Right lobe of liver (tissue), 4 donors: ENCODE results near the gene DTL.

Source experiments
- POLR2A ChIP-seq: fragments of 450-650 bp; IDR thresholded peaks from one replicate; pipeline ENCODE4 v1.6.1; 2017; ENCODE audit warnings: antibody characterized with exemption, mild to moderate bottlenecking
- TF ChIP-seq, protein P1 (sequence below), 4 donors: fragments of 200-600 bp in 3 of 4; fragments of 450-650 bp in 1 of 4; IDR thresholded peaks; one replicate each; pipeline versions ENCODE4 v1.5.1 to v1.8.0; 2016 to 2022; ENCODE audit warnings: antibody characterized with exemption in 4 of 4, mild to moderate bottlenecking in 2 of 4
- donor health status: DM: no; HTN: no; CAD: no.
- donor health status: DM: no; HTN: no; CAD: no.
- donor health status: DM: no; HTN: yes; CAD: no.

GRCh38 chr1:212007886-212008285 lies 27.7 kb upstream of the DTL start:
- no peak for TF ChIP-seq POLR2A
- TF ChIP-seq, protein P1, sequence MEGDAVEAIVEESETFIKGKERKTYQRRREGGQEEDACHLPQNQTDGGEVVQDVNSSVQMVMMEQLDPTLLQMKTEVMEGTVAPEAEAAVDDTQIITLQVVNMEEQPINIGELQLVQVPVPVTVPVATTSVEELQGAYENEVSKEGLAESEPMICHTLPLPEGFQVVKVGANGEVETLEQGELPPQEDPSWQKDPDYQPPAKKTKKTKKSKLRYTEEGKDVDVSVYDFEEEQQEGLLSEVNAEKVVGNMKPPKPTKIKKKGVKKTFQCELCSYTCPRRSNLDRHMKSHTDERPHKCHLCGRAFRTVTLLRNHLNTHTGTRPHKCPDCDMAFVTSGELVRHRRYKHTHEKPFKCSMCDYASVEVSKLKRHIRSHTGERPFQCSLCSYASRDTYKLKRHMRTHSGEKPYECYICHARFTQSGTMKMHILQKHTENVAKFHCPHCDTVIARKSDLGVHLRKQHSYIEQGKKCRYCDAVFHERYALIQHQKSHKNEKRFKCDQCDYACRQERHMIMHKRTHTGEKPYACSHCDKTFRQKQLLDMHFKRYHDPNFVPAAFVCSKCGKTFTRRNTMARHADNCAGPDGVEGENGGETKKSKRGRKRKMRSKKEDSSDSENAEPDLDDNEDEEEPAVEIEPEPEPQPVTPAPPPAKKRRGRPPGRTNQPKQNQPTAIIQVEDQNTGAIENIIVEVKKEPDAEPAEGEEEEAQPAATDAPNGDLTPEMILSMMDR (IDR thresholded peaks at IDR 0.05): no peak
